ENCODE data around the gene OSBPL8.

The OSBPL8 gene

GRCh38 chr12:76555231-76555767 lies 4.3 kb downstream of the OSBPL8 start:
- TF ChIP-seq CSDC2 (CRISPR knock-in tag; IDR thresholded peaks at IDR 0.05): no peak
- peak; percentile 37; the same call in 1 of the 2 replicates for TF ChIP-seq TCF4 (CRISPR knock-in tag; IDR thresholded peaks at IDR 0.05; ENCODE audit: borderline replicate concordance)
- peak; percentile 97 for TF ChIP-seq ZNF8 (CRISPR knock-in tag; IDR thresholded peaks at IDR 0.05)
- ATAC-seq: no peak

DNA sequence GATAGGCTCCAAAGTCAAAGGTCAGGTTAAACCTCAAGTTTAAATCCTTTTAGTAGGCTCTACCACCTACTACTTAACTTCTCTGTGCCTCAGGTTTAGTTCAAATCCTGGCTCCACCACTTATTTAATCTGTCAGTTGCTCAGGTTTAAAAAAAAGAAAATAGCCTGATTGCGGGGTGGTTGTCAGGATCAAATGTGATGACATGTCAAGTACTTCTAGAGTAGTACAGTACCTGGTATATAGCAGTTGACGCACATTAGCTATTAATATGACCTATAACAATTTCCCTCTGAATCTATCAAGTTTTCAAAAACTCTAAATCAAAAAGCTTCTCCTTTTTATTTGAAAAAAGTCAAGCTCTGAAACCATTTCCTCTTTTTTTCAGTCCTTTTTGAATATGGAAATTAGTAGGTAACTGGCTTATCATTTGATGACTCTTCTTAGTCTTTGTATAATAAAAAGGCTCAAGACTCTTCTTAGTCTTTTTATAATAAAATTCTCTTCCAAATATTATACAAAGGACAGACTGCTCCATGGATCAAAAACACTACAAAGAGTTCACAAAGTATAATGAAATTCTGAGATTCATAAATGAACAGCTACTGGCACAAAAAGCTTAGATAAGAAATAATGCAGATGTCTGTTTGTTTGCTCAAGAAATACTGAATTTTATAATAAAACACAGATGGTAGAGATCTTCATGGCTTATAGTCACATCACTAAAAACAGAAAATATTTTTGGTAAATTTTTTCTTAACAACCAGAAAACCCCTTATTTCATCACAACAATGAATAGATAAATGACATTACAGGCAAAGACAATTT lies 5.0 kb downstream of the OSBPL8 start:
- no peak for ATAC-seq
- TF ChIP-seq RARB (CRISPR knock-in tag; IDR thresholded peaks at IDR 0.05) (no peak), GLIS3 (CRISPR knock-in tag; IDR thresholded peaks at IDR 0.05) (no peak), ISL1 (CRISPR knock-in tag; IDR thresholded peaks at IDR 0.05) (peak; percentile 46; the same call in 1 of the 2 replicates), ZNF8 (CRISPR knock-in tag; IDR thresholded peaks at IDR 0.05) (no peak), ZC3H10 (CRISPR knock-in tag; IDR thresholded peaks at IDR 0.05) (no peak), CSRNP3 (CRISPR knock-in tag; IDR thresholded peaks at IDR 0.05) (no peak), TCF4 (CRISPR knock-in tag; IDR thresholded peaks at IDR 0.05; ENCODE audit: borderline replicate concordance) (peak; percentile 90), ZNF565 (CRISPR knock-in tag; conservative IDR thresholded peaks at IDR 0.05; ENCODE audit: low read depth) (no peak)

GRCh38 chr12:76552343-76552938 lies 7.1 kb downstream of the OSBPL8 start:
- no peak; the same call in 2 of the 3 replicates for ATAC-seq
- TF ChIP-seq CSDC2 (CRISPR knock-in tag; IDR thresholded peaks at IDR 0.05) (no peak), ISL1 (CRISPR knock-in tag; IDR thresholded peaks at IDR 0.05) (no peak), ZFP3 (CRISPR knock-in tag; IDR thresholded peaks at IDR 0.05) (no peak)

DNA sequence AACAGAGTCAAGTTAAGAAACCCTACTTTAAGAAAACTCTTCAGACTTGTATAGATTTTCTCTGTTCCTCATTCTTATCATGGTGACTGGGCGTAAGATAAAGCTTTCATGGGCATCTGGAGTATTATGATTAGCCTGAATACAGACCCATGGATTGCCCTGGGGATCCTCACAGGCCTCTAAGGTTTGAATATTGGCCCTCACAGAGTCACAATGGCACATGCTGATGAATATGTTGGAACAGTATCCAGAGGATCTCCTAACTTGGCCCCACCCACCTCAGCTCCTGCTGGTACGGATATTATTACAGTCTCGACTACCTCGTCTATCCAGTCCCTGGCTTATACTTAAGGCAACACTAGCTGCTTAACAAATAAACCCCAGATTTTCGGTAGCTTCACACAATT lies 8.1 kb downstream of the OSBPL8 start:
- ATAC-seq: no peak
- no peak for TF ChIP-seq TSHZ2 (CRISPR knock-in tag; IDR thresholded peaks at IDR 0.05)
- TF ChIP-seq TCF4 (CRISPR knock-in tag; IDR thresholded peaks at IDR 0.05; ENCODE audit: borderline replicate concordance): no peak
- TF ChIP-seq ZNF8 (CRISPR knock-in tag; IDR thresholded peaks at IDR 0.05): no peak
- TF ChIP-seq ZNF70 (CRISPR knock-in tag; IDR thresholded peaks at IDR 0.05): no peak
- TF ChIP-seq ARNTL (CRISPR knock-in tag; IDR thresholded peaks at IDR 0.05; ENCODE audit: borderline replicate concordance, low read depth): no peak
- TF ChIP-seq, protein P1, sequence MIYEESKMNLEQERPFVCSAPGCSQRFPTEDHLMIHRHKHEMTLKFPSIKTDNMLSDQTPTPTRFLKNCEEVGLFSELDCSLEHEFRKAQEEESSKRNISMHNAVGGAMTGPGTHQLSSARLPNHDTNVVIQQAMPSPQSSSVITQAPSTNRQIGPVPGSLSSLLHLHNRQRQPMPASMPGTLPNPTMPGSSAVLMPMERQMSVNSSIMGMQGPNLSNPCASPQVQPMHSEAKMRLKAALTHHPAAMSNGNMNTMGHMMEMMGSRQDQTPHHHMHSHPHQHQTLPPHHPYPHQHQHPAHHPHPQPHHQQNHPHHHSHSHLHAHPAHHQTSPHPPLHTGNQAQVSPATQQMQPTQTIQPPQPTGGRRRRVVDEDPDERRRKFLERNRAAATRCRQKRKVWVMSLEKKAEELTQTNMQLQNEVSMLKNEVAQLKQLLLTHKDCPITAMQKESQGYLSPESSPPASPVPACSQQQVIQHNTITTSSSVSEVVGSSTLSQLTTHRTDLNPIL (CRISPR knock-in tag; IDR thresholded peaks at IDR 0.05; ENCODE audit: low read depth): no peak
- no peak for TF ChIP-seq CSRNP3 (CRISPR knock-in tag; IDR thresholded peaks at IDR 0.05)
- no peak for TF ChIP-seq GLIS3 (CRISPR knock-in tag; IDR thresholded peaks at IDR 0.05)

DNA sequence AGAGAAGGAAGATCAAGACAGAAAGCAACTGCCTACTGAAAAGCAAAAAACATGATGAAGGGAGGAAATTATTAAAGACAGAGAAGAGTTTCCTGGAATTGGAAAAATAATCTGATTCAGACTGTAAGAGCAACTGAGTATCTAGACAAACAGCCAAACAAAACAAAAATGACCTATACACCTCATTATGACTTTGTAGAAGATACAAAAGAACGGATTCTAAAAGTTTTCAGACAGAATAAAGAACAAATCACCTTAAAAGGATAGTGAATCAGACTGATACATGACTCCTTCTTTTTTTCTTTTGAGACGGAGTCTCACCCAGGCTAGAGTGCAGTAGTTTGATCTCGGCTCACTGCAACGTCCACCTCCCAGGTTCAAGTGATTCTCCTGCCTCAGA lies 10.4 kb downstream of the OSBPL8 start:
- ATAC-seq: peak; percentile 67
- no peak for TF ChIP-seq ZFP3 (CRISPR knock-in tag; IDR thresholded peaks at IDR 0.05)
- TF ChIP-seq, protein P1 (CRISPR knock-in tag; IDR thresholded peaks at IDR 0.05; ENCODE audit: low read depth): no peak
- no peak for TF ChIP-seq PPARA (CRISPR knock-in tag; IDR thresholded peaks at IDR 0.05; ENCODE audit: borderline replicate concordance)
- TF ChIP-seq ZC3H10 (CRISPR knock-in tag; IDR thresholded peaks at IDR 0.05): no peak
- no peak for TF ChIP-seq GLIS3 (CRISPR knock-in tag; IDR thresholded peaks at IDR 0.05)
- no peak for TF ChIP-seq ARNTL (CRISPR knock-in tag; IDR thresholded peaks at IDR 0.05; ENCODE audit: borderline replicate concordance, low read depth)
- TF ChIP-seq TCF4 (CRISPR knock-in tag; IDR thresholded peaks at IDR 0.05; ENCODE audit: borderline replicate concordance): no peak
- TF ChIP-seq CSDC2 (CRISPR knock-in tag; IDR thresholded peaks at IDR 0.05): no peak
- TF ChIP-seq ZNF8 (CRISPR knock-in tag; IDR thresholded peaks at IDR 0.05): no peak
- no peak for TF ChIP-seq OSR1 (CRISPR knock-in tag; IDR thresholded peaks at IDR 0.05)
- no peak for TF ChIP-seq RARB (CRISPR knock-in tag; IDR thresholded peaks at IDR 0.05)
- TF ChIP-seq ZNF70 (CRISPR knock-in tag; IDR thresholded peaks at IDR 0.05): no peak
- TF ChIP-seq ZNF565 (CRISPR knock-in tag; conservative IDR thresholded peaks at IDR 0.05; ENCODE audit: low read depth): no peak
- no peak for TF ChIP-seq PATZ1 (CRISPR knock-in tag; IDR thresholded peaks at IDR 0.05; ENCODE audit: borderline replicate concordance)
- no peak for TF ChIP-seq ESRRG (CRISPR knock-in tag; IDR thresholded peaks at IDR 0.05)
